Activated T-helper 1 cell treated with anti-CD3 and anti-CD28 coated beads, Interleukin-12 subunit alpha, Interleukin-12 subunit beta, Interleukin-2, Interleukin-4 antibody, amounts not matched to agents 30 ng/mL and 10 ng/mL and 1 ng/mL, durations not matched to agents 14 hours and 24 hours and 36 hours (primary cell): ENCODE data around the gene RIMBP3B. TPM values are rescaled to one million over a fixed set of nuclear protein-coding genes. Genes with fewer than 3 reads are reported as not detected.
"Not testable (repeated sequence)": the region's sequence is repeated elsewhere in the genome, so short reads cannot be mapped to it uniquely, and the experiment has no call there.

Experiments
- DNase-seq: peaks from one replicate; pipeline ENCODE4 v3.0.0; 2021; ENCODE audit warnings: low spot score
- H3K27ac Mint-ChIP-seq: one replicate; pipeline ENCODE4 v1.8.0; 2021; ENCODE audit warnings: mild to moderate bottlenecking, mixed read lengths
- H3K27me3 Mint-ChIP-seq: one replicate; pipeline ENCODE4 v1.8.0; 2022; ENCODE audit warnings: mild to moderate bottlenecking, moderate library complexity, mixed read lengths; ENCODE audit not compliant: insufficient read depth
- H3K36me3 Mint-ChIP-seq: one replicate; pipeline ENCODE4 v1.8.0; 2021; ENCODE audit warnings: low read depth, mixed read lengths
- H3K4me1 Mint-ChIP-seq: one replicate; pipeline ENCODE4 v1.8.0; 2021; ENCODE audit warnings: low read depth, mixed read lengths
- H3K4me3 Mint-ChIP-seq: one replicate; pipeline ENCODE4 v1.8.0; 2021; ENCODE audit warnings: mild to moderate bottlenecking, moderate library complexity, mixed read lengths
- H3K9me3 Mint-ChIP-seq: one replicate; pipeline ENCODE4 v1.8.0; 2021; ENCODE audit warnings: mixed read lengths
- intact Hi-C: fragments of 100-400 bp; cut with micrococcal nuclease; formaldehyde crosslinking; loops from one replicate; pipeline ENCODE4 v1.15.1; 2024
- total RNA-seq: library from RNA; stranded (reverse); gene quantifications from 2 replicates; pipeline ENCODE4 v1.2.3, GENCODE V29; 2022

The RIMBP3B gene
- total RNA-seq, 1 donor from 2014 or later: 0.16 TPM

- H3K9me3 Mint-ChIP-seq, intact Hi-C loops: not testable (repeated sequence)
Observed at GRCh38 chr22:21394613-21395012, 11.1 kb downstream of the RIMBP3B start.

GRCh38 chr22:21401197-21401969 is 17.8 kb downstream of the RIMBP3B start:
- H3K9me3 Mint-ChIP-seq, H3K4me1 Mint-ChIP-seq, H3K4me3 Mint-ChIP-seq, H3K36me3 Mint-ChIP-seq, intact Hi-C loops, H3K27ac Mint-ChIP-seq, DNase-seq, H3K27me3 Mint-ChIP-seq: not testable (repeated sequence)

More at GRCh38 chr22:21394613-21395012, 11.1 kb downstream of the RIMBP3B start:
- not testable (repeated sequence) for DNase-seq, H3K27ac Mint-ChIP-seq, H3K4me1 Mint-ChIP-seq, H3K27me3 Mint-ChIP-seq, H3K36me3 Mint-ChIP-seq, H3K4me3 Mint-ChIP-seq

- intact Hi-C loops, DNase-seq: not testable (repeated sequence)
Observed at GRCh38 chr22:21402763-21403314, 19.3 kb downstream of the RIMBP3B start.

GRCh38 chr22:21407139-21407538 is 23.6 kb downstream of the RIMBP3B start:
- H3K4me1 Mint-ChIP-seq, H3K36me3 Mint-ChIP-seq, H3K27ac Mint-ChIP-seq, DNase-seq, H3K4me3 Mint-ChIP-seq, intact Hi-C loops, H3K27me3 Mint-ChIP-seq, H3K9me3 Mint-ChIP-seq: not testable (repeated sequence)

More at GRCh38 chr22:21402763-21403314, 19.3 kb downstream of the RIMBP3B start:
- not testable (repeated sequence) for H3K9me3 Mint-ChIP-seq, H3K4me1 Mint-ChIP-seq, H3K27me3 Mint-ChIP-seq, H3K4me3 Mint-ChIP-seq, H3K27ac Mint-ChIP-seq, H3K36me3 Mint-ChIP-seq

- H3K9me3 Mint-ChIP-seq, H3K4me1 Mint-ChIP-seq, H3K4me3 Mint-ChIP-seq, H3K36me3 Mint-ChIP-seq, H3K27ac Mint-ChIP-seq, DNase-seq, H3K27me3 Mint-ChIP-seq, intact Hi-C loops: not testable (repeated sequence)
Observed at GRCh38 chr22:21407792-21408191, 24.2 kb downstream of the RIMBP3B start.

GRCh38 chr22:21416375-21416774 is 32.8 kb downstream of the RIMBP3B start:
- DNase-seq, H3K36me3 Mint-ChIP-seq, H3K4me1 Mint-ChIP-seq, H3K4me3 Mint-ChIP-seq, H3K27ac Mint-ChIP-seq, intact Hi-C loops, H3K27me3 Mint-ChIP-seq, H3K9me3 Mint-ChIP-seq: not testable (repeated sequence)

GRCh38 chr22:21417227-21417746 is 33.7 kb downstream of the RIMBP3B start, which contains the start of gene HIC2:
HIC2 (plus strand) TSS chr22:21417371; CDS start chr22:21442832, 25,461 bp downstream.
- intact Hi-C loops, H3K27ac Mint-ChIP-seq, H3K36me3 Mint-ChIP-seq, H3K9me3 Mint-ChIP-seq, H3K27me3 Mint-ChIP-seq, H3K4me1 Mint-ChIP-seq, DNase-seq: not testable (repeated sequence)
- peak within 1 kb of the TSS; percentile 58 for H3K4me3 Mint-ChIP-seq

- H3K4me1 Mint-ChIP-seq, H3K27me3 Mint-ChIP-seq, DNase-seq, H3K36me3 Mint-ChIP-seq, H3K9me3 Mint-ChIP-seq, H3K27ac Mint-ChIP-seq, intact Hi-C loops: not testable (repeated sequence)
- peak overlapping the region; percentile 58 for H3K4me3 Mint-ChIP-seq
Observed at GRCh38 chr22:21417853-21418252, 34.3 kb downstream of the RIMBP3B start.

- DNase-seq, H3K36me3 Mint-ChIP-seq, H3K27me3 Mint-ChIP-seq, H3K27ac Mint-ChIP-seq, H3K4me3 Mint-ChIP-seq, H3K4me1 Mint-ChIP-seq, intact Hi-C loops, H3K9me3 Mint-ChIP-seq: not testable (repeated sequence)
Observed at GRCh38 chr22:21418974-21419638, 35.6 kb downstream of the RIMBP3B start.

- H3K27ac Mint-ChIP-seq, H3K27me3 Mint-ChIP-seq, intact Hi-C loops, H3K4me3 Mint-ChIP-seq, H3K4me1 Mint-ChIP-seq, DNase-seq, H3K9me3 Mint-ChIP-seq, H3K36me3 Mint-ChIP-seq: not testable (repeated sequence)
Observed at GRCh38 chr22:21420180-21420763, 36.7 kb downstream of the RIMBP3B start.

GRCh38 chr22:21424084-21424709 is 40.6 kb downstream of the RIMBP3B start:
- H3K9me3 Mint-ChIP-seq, H3K4me1 Mint-ChIP-seq, H3K27me3 Mint-ChIP-seq, DNase-seq, H3K4me3 Mint-ChIP-seq, intact Hi-C loops, H3K27ac Mint-ChIP-seq, H3K36me3 Mint-ChIP-seq: not testable (repeated sequence)

GRCh38 chr22:21434378-21435233 is 51.1 kb downstream of the RIMBP3B start:
- H3K4me3 Mint-ChIP-seq, H3K9me3 Mint-ChIP-seq, H3K27me3 Mint-ChIP-seq, H3K4me1 Mint-ChIP-seq, DNase-seq, intact Hi-C loops, H3K36me3 Mint-ChIP-seq, H3K27ac Mint-ChIP-seq: not testable (repeated sequence)
